Trophoblast cell (in vitro differentiated cells and primary cell): ENCODE data around the gene ROR1.
"Not testable (repeated sequence)": the region's sequence is repeated elsewhere in the genome, so short reads cannot be mapped to it uniquely, and the experiment has no call there.

ENCODE experiments used
- DNase-seq, 2 donors: peaks; one replicate each; pipeline ENCODE4 v3.0.0-alpha.2; 2016
- H2AFZ ChIP-seq: 2 replicates; pipeline ENCODE4 v1.6.1; 2013; ENCODE audit warnings: low read length, moderate library complexity, mild to moderate bottlenecking; ENCODE audit not compliant: insufficient read depth, poor library complexity
- H2AK5ac ChIP-seq: 2 replicates; pipeline ENCODE4 v1.6.1; 2013; ENCODE audit warnings: mild to moderate bottlenecking, low read length
- H2BK120ac ChIP-seq: 2 replicates; pipeline ENCODE4 v1.6.1; 2013; ENCODE audit warnings: low read length, mild to moderate bottlenecking, moderate library complexity; ENCODE audit not compliant: insufficient read depth, poor library complexity
- H2BK12ac ChIP-seq: 2 replicates; pipeline ENCODE4 v1.6.1; 2013; ENCODE audit warnings: mild to moderate bottlenecking, low read length, moderate library complexity
- H2BK5ac ChIP-seq: 2 replicates; pipeline ENCODE4 v1.6.1; 2013; ENCODE audit warnings: low read length, low read depth, moderate library complexity, mild to moderate bottlenecking; ENCODE audit not compliant: poor library complexity
- H3K14ac ChIP-seq: 2 replicates; pipeline ENCODE4 v1.6.1; 2013; ENCODE audit warnings: mild to moderate bottlenecking, low read length
- H3K18ac ChIP-seq: 2 replicates; pipeline ENCODE4 v1.6.1; 2013; ENCODE audit warnings: mild to moderate bottlenecking, low read length
- H3K23ac ChIP-seq: 2 replicates; pipeline ENCODE4 v1.6.1; 2013; ENCODE audit warnings: low read length
- H3K27ac ChIP-seq: 2 replicates; pipeline ENCODE4 v1.5.1; 2013; ENCODE audit warnings: low read depth, mild to moderate bottlenecking, inconsistent platforms, low read length, moderate library complexity
- H3K27me3 ChIP-seq: 2 replicates; pipeline ENCODE4 v1.6.1; 2013; ENCODE audit warnings: inconsistent platforms, mild to moderate bottlenecking, low read length, moderate library complexity; ENCODE audit not compliant: insufficient read depth
- H3K36me3 ChIP-seq, 2 experiments: 1 replicate in 1 of 2; 2 replicates in 1 of 2; pipeline ENCODE4 v1.6.1; 2013; ENCODE audit warnings: low read length in 2 of 2, mild to moderate bottlenecking in 2 of 2, moderate library complexity in 1 of 2; ENCODE audit not compliant: insufficient read depth in 2 of 2, control insufficient read depth in 1 of 2
- H3K4ac ChIP-seq: 2 replicates; pipeline ENCODE4 v1.6.1; 2013; ENCODE audit warnings: low read depth, mild to moderate bottlenecking, low read length, moderate library complexity
- H3K4me1 ChIP-seq, 2 experiments: 1 replicate in 1 of 2; 2 replicates in 1 of 2; pipeline ENCODE4 v1.6.1; 2013; ENCODE audit warnings: low read length in 2 of 2, mild to moderate bottlenecking in 2 of 2, moderate library complexity in 1 of 2; ENCODE audit not compliant: insufficient read depth in 2 of 2, control insufficient read depth in 1 of 2
- H3K4me2 ChIP-seq: 2 replicates; pipeline ENCODE4 v1.6.1; 2013; ENCODE audit warnings: inconsistent platforms, mild to moderate bottlenecking, low read length, moderate library complexity
- H3K4me3 ChIP-seq: 2 replicates; pipeline ENCODE4 v1.5.1; 2013; ENCODE audit warnings: mild to moderate bottlenecking, low read depth, low read length, inconsistent platforms
- H3K79me1 ChIP-seq: one replicate; pipeline ENCODE4 v1.6.1; 2013; ENCODE audit warnings: low read length
- H3K79me2 ChIP-seq: 2 replicates; pipeline ENCODE4 v1.6.1; 2013; ENCODE audit warnings: low read length, mild to moderate bottlenecking; ENCODE audit not compliant: control insufficient read depth, insufficient read depth, poor library complexity
- H3K9ac ChIP-seq: 2 replicates; pipeline ENCODE4 v1.6.1; 2013; ENCODE audit warnings: mild to moderate bottlenecking, low read length
- H3K9me3 ChIP-seq: 2 replicates; pipeline ENCODE4 v1.6.1; 2013; ENCODE audit warnings: low read depth, mild to moderate bottlenecking, control low read depth, inconsistent platforms, low read length; ENCODE audit not compliant: insufficient read depth
- H4K12ac ChIP-seq: 2 replicates; pipeline ENCODE4 v1.6.1; 2013; ENCODE audit warnings: low read depth, mild to moderate bottlenecking, low read length, moderate library complexity
- H4K8ac ChIP-seq: 2 replicates; pipeline ENCODE4 v1.6.1; 2013; ENCODE audit warnings: low read depth, mild to moderate bottlenecking, low read length, moderate library complexity
- H4K91ac ChIP-seq: one replicate; pipeline ENCODE4 v1.6.1; 2013; ENCODE audit warnings: low read depth, mild to moderate bottlenecking, low read length, moderate library complexity
- whole genome bisulfite sequencing: extraction: QIAGEN DNeasy Blood & Tissue Kit; methylation state at CpG from one replicate; pipeline ENCODE4 v1.1.7; 2013; ENCODE audit warnings: missing lambda C conversion rate; ENCODE audit not compliant: insufficient read length, insufficient coverage; ENCODE audit errors: extremely low coverage; 5-methylcytosine and 5-hydroxymethylcytosine counted together

ROR1 gene

GRCh38 chr1:64098846-64099582, 325.2 kb downstream of the ROR1 start:
- WGBS, result no CpG with 5 or more reads among the region's 9 CpGs
- Histone ChIP-seq H3K79me2 (no peaks in the 10 kb centered on the region), H3K4me2 (no peak overlapping the region), H3K27me3 (no peaks in the 10 kb centered on the region), H3K18ac (no peak overlapping the region), H4K8ac (no peak overlapping the region), H3K4me3 (no peak overlapping the region), H3K14ac (no peak overlapping the region), H3K4ac (no peak overlapping the region), H3K9me3 (no peaks in the 10 kb centered on the region), H3K79me1 (peaks cover 4% of the 10 kb centered on the region), H2BK120ac (no peak overlapping the region), H2BK12ac (no peak overlapping the region), H3K9ac (no peak overlapping the region), H3K4me1 (peaks cover 2 to 3% of the 10 kb centered on the region in 2 experiments), H4K12ac (no peak overlapping the region), H3K23ac (peak overlapping the region; percentile 7), H2AK5ac (no peak overlapping the region), H3K36me3 (no peaks in the 10 kb centered on the region), H4K91ac (no peak overlapping the region), H2AFZ (no peak overlapping the region), H2BK5ac (no peak overlapping the region), H3K27ac (no peak overlapping the region)
- no peak for DNase-seq

DNA sequence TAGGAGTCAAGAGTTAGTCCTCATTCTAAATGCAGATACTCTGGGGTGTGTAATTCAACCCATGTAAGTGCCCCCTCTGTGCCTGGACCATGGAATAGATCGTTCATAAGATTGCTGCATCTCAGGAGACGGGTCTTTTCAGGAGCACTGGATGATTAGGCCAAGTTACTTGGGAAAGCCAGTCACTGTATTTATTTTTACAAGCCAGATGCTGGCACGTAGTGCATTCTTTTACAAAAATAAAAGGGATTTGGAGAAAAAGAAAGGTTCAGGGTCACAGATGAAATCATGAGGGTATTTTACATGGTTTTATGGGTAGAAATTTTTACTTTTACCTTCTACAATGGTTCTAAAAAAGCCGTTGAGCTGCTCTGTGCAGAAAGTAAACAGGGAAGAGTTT, 327.0 kb downstream of the ROR1 start:
- no peak overlapping the region for H2AK5ac ChIP-seq
- no peaks in the 10 kb centered on the region for H3K36me3 ChIP-seq
- no peak overlapping the region for H3K4me3 ChIP-seq
- no peak overlapping the region for H3K23ac ChIP-seq
- H3K14ac ChIP-seq, result no peak overlapping the region
- no peak overlapping the region for H2BK120ac ChIP-seq
- H3K4me2 ChIP-seq, result no peak overlapping the region
- WGBS, result no CpG with 5 or more reads among the region's 4 CpGs
- H3K18ac ChIP-seq, result no peak overlapping the region
- H3K4me1 ChIP-seq, result peaks cover 2% of the 10 kb centered on the region in 2 experiments
- H3K9me3 ChIP-seq, result no peaks in the 10 kb centered on the region
- no peak overlapping the region for H2BK5ac ChIP-seq
- H2AFZ ChIP-seq, result no peak overlapping the region
- no peak overlapping the region for H3K4ac ChIP-seq
- no peak overlapping the region for H3K9ac ChIP-seq
- no peak overlapping the region for H4K12ac ChIP-seq
- H4K91ac ChIP-seq, result no peak overlapping the region
- H3K79me1 ChIP-seq, result no peaks in the 10 kb centered on the region
- H3K27me3 ChIP-seq, result no peaks in the 10 kb centered on the region
- H3K27ac ChIP-seq, result no peak overlapping the region
- H4K8ac ChIP-seq, result no peak overlapping the region
- H3K79me2 ChIP-seq, result no peaks in the 10 kb centered on the region
- no peak overlapping the region for H2BK12ac ChIP-seq
- DNase-seq, result no peak

- H4K91ac ChIP-seq, H4K8ac ChIP-seq, DNase-seq, H4K12ac ChIP-seq, H3K14ac ChIP-seq, H3K18ac ChIP-seq, H3K9me3 ChIP-seq, H2AFZ ChIP-seq, H3K4me2 ChIP-seq, H3K27ac ChIP-seq, H3K4me1 ChIP-seq, H3K4me3 ChIP-seq, H3K27me3 ChIP-seq, H3K79me2 ChIP-seq, H3K36me3 ChIP-seq, H2AK5ac ChIP-seq, H3K79me1 ChIP-seq, H2BK12ac ChIP-seq, H2BK120ac ChIP-seq, H3K9ac ChIP-seq, H2BK5ac ChIP-seq, H3K4ac ChIP-seq, H3K23ac ChIP-seq: not testable (repeated sequence)
- no CpG with 5 or more reads among the region's 1 CpG for WGBS
These were observed 330.8 kb downstream of the ROR1 start for GRCh38 chr1:64104585-64104984.

- Histone ChIP-seq H4K12ac (no peak overlapping the region), H2AK5ac (no peak overlapping the region), H2BK5ac (no peak overlapping the region), H4K91ac (no peak overlapping the region), H2BK12ac (no peak overlapping the region), H2BK120ac (no peak overlapping the region), H3K36me3 (no peaks in the 10 kb centered on the region), H3K4me1 (peaks cover 7 to 9% of the 10 kb centered on the region in 2 experiments), H3K4ac (no peak overlapping the region), H3K4me2 (no peak overlapping the region), H3K23ac (no peak overlapping the region), H2AFZ (no peak overlapping the region), H3K4me3 (no peak overlapping the region), H4K8ac (no peak overlapping the region), H3K79me1 (peaks cover 2% of the 10 kb centered on the region), H3K18ac (no peak overlapping the region), H3K79me2 (no peaks in the 10 kb centered on the region), H3K14ac (no peak overlapping the region), H3K9ac (no peak overlapping the region), H3K27me3 (no peaks in the 10 kb centered on the region), H3K27ac (no peak overlapping the region), H3K9me3 (no peaks in the 10 kb centered on the region)
- no peak for DNase-seq
- WGBS, result no CpG with 5 or more reads among the region's 4 CpGs
These were observed 333.3 kb downstream of the ROR1 start for GRCh38 chr1:64107118-64107519.
